Measurements from ENCODE around the gene RPAP2. TPM values are rescaled to one million over a fixed set of nuclear protein-coding genes. Genes with fewer than 3 reads are reported as not detected.

RPAP2 gene
- 8.1 to 11.5 TPM (median 10.5 TPM) in 5 replicates for total RNA-seq (2022; extraction: Qiagen RNA extraction)

GRCh38 chr1:92298573-92299476, at the start of gene RPAP2, which contains the start of gene GLMN:
TSS of gene RPAP2 (plus strand) at chr1:92299059. CDS start at chr1:92299074, 15 bp downstream.
TSS of gene GLMN (minus strand) at chr1:92298987. CDS start at chr1:92297999, 988 bp downstream.

Other genes with a start within 250 kb of the RPAP2 start
- not detected in 5 replicates for gene SETSIP, start 223.6 kb upstream of the RPAP2 start, total RNA-seq (2022; extraction: Qiagen RNA extraction)
- 0.46 to 0.84 TPM (median 0.70 TPM) in 5 replicates for gene BTBD8, start 218.7 kb upstream of the RPAP2 start, total RNA-seq (2022; extraction: Qiagen RNA extraction)
- gene C1orf146, start 81.1 kb upstream of the RPAP2 start, total RNA-seq (2022; extraction: Qiagen RNA extraction): not detected in 5 replicates
- 6.3 to 8.3 TPM (median 6.6 TPM) in 5 replicates for gene GLMN, start 72 bp upstream of the RPAP2 start, total RNA-seq (2022; extraction: Qiagen RNA extraction)
- gene GFI1, start 187.9 kb downstream of the RPAP2 start, total RNA-seq (2022; extraction: Qiagen RNA extraction): 0.10 to 0.40 TPM (median 0.20 TPM) in 5 replicates

Measured in A549 treated with Hydrocortisone at 1 μM for 4 hours (cell line).